Esophagus (tissue), 2 donors: Measurements from ENCODE around the gene SNX2. TPM values are rescaled to one million over a fixed set of nuclear protein-coding genes. Genes with fewer than 3 reads are reported as not detected.

ENCODE experiments used
- H3K27ac ChIP-seq, 2 donors: one replicate each; pipeline ENCODE4 v1.5.1; 2013; ENCODE audit warnings: low read depth in 2 of 2, mild to moderate bottlenecking in 2 of 2, inconsistent platforms in 1 of 2, low read length in 1 of 2, moderate library complexity in 1 of 2
- H3K27me3 ChIP-seq, 2 donors: one replicate each; pipeline ENCODE4 v1.6.1; 2013; ENCODE audit warnings: low read length in 2 of 2, control low read depth in 1 of 2, mild to moderate bottlenecking in 1 of 2; ENCODE audit not compliant: insufficient read depth in 2 of 2, control insufficient read depth in 1 of 2
- H3K36me3 ChIP-seq, 2 donors: one replicate each; pipeline ENCODE4 v1.6.1; 2013; ENCODE audit warnings: low read length in 1 of 2; ENCODE audit not compliant: control insufficient read depth in 2 of 2, insufficient read depth in 2 of 2
- H3K4me1 ChIP-seq, 2 donors: one replicate each; pipeline ENCODE4 v1.6.1; 2013; ENCODE audit warnings: low read length in 1 of 2; ENCODE audit not compliant: control insufficient read depth in 2 of 2, insufficient read depth in 2 of 2
- H3K4me3 ChIP-seq, 2 donors: one replicate each; pipeline ENCODE4 v1.5.1; 2013; ENCODE audit warnings: low read length in 2 of 2, mild to moderate bottlenecking in 2 of 2, low read depth in 1 of 2, moderate library complexity in 1 of 2
- H3K9me3 ChIP-seq, 2 donors: one replicate each; pipeline ENCODE4 v1.6.1; 2013; ENCODE audit warnings: mild to moderate bottlenecking in 2 of 2, low read depth in 1 of 2, low read length in 1 of 2, moderate library complexity in 1 of 2; ENCODE audit not compliant: control insufficient read depth in 2 of 2, insufficient read depth in 1 of 2
- WGBS, 2 donors: extraction: QIAGEN DNeasy Blood & Tissue Kit; methylation state at CpG; one replicate each; pipeline ENCODE4 v1.1.7; 2013; 5-methylcytosine and 5-hydroxymethylcytosine counted together
- polyA plus RNA-seq, 2 donors: library from polyadenylated mRNA; stranded (reverse); fragments of 200-250 nt; gene quantifications; one replicate each; pipeline ENCODE4 v1.2.3, GENCODE V29; 2013
- donor health status: healthy with polysubstance abuse.
- donor health status: Bipolar disorder and iron deficiency.

The SNX2 gene
- polyA plus RNA-seq, 2 donors, result 21.6 to 34.9 TPM

DNA sequence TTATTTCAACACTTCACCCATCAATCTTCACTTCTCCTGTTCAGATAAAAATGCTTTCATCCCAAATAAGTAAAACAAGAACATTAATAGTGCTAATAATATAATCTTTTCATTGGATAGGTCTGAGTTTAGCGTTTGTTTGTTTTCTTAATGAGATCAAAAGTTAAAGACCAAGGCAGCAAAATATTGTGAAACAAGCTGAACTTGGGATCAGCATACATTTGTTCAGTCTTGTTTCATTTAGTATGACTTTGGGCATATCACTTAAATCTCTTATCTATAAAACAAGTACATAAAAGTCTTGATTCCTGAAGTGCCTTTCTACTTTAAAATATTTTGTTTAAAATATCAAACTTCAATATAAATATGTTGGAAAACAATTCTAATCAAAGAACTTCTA lies 57.1 kb downstream of the SNX2 start:
- H3K36me3 ChIP-seq, result no peaks in the 10 kb centered on the region
- no peak overlapping the region for H3K4me3 ChIP-seq
- no peaks in the 10 kb centered on the region for H3K9me3 ChIP-seq
- 52 to 60% methylated on average over 1 of the region's 1 CpG for WGBS, 2 donors
- no peak overlapping the region for H3K27ac ChIP-seq
- no peaks in the 10 kb centered on the region for H3K4me1 ChIP-seq
- H3K27me3 ChIP-seq, result no peaks in the 10 kb centered on the region

DNA sequence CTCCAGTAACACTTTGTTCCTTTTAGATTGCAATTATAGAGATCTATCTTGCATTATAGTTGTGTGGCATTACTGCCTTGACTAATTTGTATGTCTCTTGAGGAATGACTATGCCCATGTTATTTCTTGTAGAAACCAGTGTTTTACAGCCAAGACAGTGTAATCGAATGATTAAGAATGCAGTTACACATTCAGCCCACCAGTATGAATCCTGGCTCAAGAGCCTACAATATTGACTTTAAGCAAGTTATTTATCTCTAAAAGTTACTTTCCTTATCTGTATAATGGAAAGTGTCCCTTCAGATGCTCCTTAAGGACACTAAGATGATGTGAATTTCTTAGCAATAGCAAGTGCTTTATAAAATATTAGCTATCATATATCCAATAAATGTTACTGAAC lies 60.8 kb downstream of the SNX2 start:
- H3K27ac ChIP-seq, result no peak overlapping the region
- H3K4me1 ChIP-seq, result no peaks in the 10 kb centered on the region
- WGBS, 2 donors, result 88 to 90% methylated on average over 1 of the region's 1 CpG
- no peaks in the 10 kb centered on the region for H3K27me3 ChIP-seq
- no peaks in the 10 kb centered on the region for H3K36me3 ChIP-seq
- H3K4me3 ChIP-seq, result no peak overlapping the region
- no peaks in the 10 kb centered on the region for H3K9me3 ChIP-seq

DNA sequence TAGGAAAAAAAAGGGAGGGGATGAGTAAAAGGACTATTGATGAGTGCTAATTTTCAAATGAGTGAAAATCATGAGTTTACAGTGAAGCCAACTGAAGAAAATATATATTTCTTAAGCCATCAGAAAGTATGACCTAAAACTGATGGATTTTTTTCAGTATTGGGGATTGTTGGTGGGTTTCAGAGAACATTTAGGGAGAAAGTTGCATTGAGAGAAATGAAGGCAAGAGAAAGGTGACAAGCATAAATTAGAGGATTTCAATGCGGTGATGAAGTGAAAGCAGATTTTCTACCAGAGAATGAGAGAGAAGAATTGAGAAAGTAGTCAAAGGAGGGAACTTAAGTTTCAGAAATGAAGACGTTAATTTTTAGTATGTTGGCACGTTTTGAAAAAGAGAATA lies 62.1 kb downstream of the SNX2 start:
- no peaks in the 10 kb centered on the region for H3K9me3 ChIP-seq
- no peak overlapping the region for H3K4me3 ChIP-seq
- 87 to 90% methylated on average over 3 of the region's 3 CpGs for WGBS, 2 donors
- H3K27ac ChIP-seq, result no peak overlapping the region
- peaks cover 0 to 2% of the 10 kb centered on the region in 2 donors for H3K4me1 ChIP-seq
- H3K36me3 ChIP-seq, result no peaks in the 10 kb centered on the region
- no peaks in the 10 kb centered on the region for H3K27me3 ChIP-seq

DNA sequence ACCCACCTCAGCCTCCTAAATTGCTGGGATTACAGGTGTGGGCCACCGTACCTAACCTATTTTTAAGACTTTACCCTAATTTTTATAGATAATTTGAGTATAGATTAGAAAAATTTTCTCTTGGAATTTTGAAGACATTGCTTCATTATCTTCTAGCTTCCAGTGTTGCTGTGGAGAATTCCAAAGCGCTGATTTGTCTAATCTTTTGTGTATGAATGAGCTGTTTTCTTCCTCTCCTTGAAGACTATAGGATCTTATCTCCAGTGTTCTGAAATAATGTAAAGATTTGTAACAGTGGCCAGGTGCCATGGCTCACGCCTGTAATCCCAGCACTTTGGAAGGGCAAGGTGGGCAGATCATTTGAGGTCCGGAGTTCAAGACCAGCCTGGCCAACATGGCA lies 64.9 kb downstream of the SNX2 start:
- peaks cover 0 to 5% of the 10 kb centered on the region in 2 donors for H3K4me1 ChIP-seq
- WGBS, 2 donors, result 94 to 98% methylated on average over 4 of the region's 4 CpGs
- no peaks in the 10 kb centered on the region for H3K36me3 ChIP-seq
- no peaks in the 10 kb centered on the region for H3K9me3 ChIP-seq
- no peaks in the 10 kb centered on the region for H3K27me3 ChIP-seq
- H3K4me3 ChIP-seq, result no peak overlapping the region
- no peak overlapping the region for H3K27ac ChIP-seq

DNA sequence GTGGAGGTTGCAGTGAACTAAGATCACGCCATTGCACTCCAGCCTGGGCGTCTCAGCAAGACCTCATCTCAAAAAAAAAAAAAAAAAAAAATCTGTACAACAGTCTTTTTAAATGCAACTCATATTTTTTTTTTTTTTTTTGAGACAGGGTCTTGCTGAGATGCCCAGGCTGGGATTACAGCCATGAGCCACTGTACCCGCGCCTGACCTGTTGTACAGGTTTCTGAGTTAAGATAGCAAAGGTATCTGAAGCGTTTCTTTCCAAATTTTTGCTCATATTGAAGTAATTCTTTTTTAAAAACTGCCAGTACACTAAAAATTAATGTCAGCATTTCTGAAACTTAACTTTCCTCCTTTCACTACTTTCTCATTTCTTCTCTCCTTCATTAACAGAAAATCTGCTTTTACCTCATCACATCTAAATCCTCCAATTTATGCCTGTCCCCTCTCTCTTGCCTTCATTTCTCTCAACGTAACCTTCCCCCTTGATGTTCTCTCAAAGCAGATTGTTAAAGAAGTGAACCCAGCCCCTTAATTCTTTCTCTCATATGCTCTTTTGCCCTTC lies 67.2 kb downstream of the SNX2 start:
- H3K4me1 ChIP-seq, result peaks cover 0 to 5% of the 10 kb centered on the region in 2 donors
- H3K27me3 ChIP-seq, result no peaks in the 10 kb centered on the region
- WGBS, 2 donors, result 91 to 92% methylated on average over 6 of the region's 6 CpGs
- no peak overlapping the region for H3K4me3 ChIP-seq
- no peaks in the 10 kb centered on the region for H3K36me3 ChIP-seq
- H3K9me3 ChIP-seq, result no peaks in the 10 kb centered on the region
- H3K27ac ChIP-seq, result peak overlapping the region in 1 of 2 donors; percentile 15

DNA sequence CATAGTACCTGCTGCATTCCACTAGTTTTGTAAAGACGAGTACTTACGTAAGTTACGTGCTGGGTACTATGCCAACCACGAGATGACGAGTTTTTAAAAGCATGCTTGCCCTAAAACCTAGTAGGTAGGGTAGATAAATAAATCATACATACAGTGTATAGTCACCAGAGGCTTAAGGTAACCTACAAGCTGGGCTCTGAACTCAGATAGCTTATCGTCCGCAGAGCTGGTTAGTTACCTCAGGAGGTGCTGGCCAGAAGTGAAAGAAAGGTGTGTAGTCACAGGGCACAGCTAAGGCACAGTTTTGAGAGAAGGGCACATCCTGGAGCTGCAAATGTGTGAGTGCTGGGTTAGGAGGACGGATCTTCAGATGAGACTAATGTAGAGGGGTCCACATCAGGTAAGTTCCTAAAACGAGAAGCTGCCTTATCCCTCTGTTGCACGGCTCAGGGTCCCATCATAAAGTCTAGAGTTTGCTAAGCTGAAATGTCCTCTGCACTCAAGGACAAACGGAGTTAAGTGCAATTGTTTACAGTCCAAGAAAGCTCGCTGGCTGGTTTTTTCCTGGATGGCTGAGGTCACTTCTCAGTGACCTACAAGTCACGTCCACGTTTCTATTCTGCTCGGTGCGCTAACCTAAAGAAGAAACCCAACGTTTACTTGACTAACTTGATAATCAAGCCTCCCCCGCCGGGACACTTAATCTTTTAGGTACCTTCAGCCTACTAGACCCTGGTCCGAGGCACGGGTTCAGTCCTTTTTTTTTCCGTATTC lies 69.4 kb downstream of the SNX2 start:
- Histone ChIP-seq H3K9me3 (no peaks in the 10 kb centered on the region), H3K27ac (peak overlapping the region; percentile 93 to 94), H3K4me3 (peak overlapping the region; percentile 66 to 84), H3K4me1 (peaks cover 0 to 6% of the 10 kb centered on the region in 2 donors), H3K27me3 (no peaks in the 10 kb centered on the region), H3K36me3 (no peaks in the 10 kb centered on the region)
- 25 to 29% methylated on average over 22 of the region's 22 CpGs for WGBS, 2 donors

DNA sequence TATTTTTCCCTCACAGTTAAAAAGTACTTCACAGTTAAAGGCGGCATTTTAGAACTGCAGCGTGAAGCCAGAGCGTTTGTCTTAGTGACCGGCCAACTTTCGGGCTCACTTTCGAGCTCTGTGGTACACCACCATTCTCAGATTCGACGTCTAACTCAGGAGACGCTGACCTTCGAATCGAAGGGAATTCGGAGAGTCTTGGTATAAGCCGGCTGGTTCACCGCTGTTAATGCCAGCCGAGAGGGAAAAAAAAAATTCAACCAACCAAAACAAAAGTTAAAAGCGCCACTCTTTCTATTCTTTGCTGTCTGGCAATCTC lies 70.0 kb downstream of the SNX2 start:
- H3K36me3 ChIP-seq, result no peaks in the 10 kb centered on the region
- peak overlapping the region; percentile 66 to 84 for H3K4me3 ChIP-seq
- H3K27ac ChIP-seq, result peak overlapping the region; percentile 93 to 94
- H3K27me3 ChIP-seq, result no peaks in the 10 kb centered on the region
- H3K4me1 ChIP-seq, result peaks cover 0 to 6% of the 10 kb centered on the region in 2 donors
- no peaks in the 10 kb centered on the region for H3K9me3 ChIP-seq
- WGBS, 2 donors, result 0% methylated on average over 16 of the region's 16 CpGs

DNA sequence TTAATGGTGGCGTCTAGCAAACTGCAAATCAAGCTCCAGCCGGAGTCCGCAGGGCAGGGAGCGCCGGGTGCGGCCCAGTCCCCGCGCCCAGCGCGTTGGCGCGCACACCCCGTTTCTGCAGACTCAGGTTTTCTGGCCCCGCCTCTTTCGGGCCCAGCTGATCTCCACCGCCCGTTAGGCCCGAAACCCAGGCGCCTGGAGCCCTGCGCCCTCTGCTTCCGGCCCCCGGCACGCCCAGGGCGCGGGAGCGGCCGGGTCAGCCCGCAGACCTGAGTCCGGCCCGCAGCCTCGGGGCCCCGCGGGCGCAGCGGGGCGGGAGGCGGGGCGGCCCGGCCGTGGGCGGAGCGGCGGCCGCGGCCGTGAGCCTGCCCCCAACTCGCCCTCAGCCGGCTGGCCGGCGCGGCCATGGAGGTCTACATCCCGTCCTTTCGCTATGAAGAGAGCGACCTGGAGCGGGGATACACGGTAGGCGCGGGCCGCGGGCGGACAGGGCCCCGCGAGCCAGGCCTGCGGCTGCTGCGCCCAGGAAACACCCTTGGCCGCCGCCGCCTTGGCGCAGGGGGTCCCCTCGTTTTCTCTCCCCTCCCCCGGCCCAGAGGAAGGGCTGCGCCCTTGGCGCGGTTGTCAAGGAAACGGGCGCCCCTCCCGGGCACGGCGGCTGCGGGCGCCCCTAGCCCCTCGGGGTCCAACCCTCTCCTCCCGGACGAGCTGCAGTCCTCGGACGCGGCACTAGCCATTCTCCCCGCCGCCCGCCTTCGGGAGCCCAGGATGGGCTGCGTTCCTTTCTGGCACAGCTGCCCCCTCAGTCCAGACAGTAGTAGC lies 70.6 kb downstream of the SNX2 start, which contains the start of gene SNX24:
Gene SNX24, plus strand, starts transcription at position 385 of the 822 bp plus-strand sequence. Its CDS starts 21 bp downstream, at position 406.
- H3K4me1 ChIP-seq, result peaks cover 0 to 6% of the 10 kb centered on the region in 2 donors

DNA sequence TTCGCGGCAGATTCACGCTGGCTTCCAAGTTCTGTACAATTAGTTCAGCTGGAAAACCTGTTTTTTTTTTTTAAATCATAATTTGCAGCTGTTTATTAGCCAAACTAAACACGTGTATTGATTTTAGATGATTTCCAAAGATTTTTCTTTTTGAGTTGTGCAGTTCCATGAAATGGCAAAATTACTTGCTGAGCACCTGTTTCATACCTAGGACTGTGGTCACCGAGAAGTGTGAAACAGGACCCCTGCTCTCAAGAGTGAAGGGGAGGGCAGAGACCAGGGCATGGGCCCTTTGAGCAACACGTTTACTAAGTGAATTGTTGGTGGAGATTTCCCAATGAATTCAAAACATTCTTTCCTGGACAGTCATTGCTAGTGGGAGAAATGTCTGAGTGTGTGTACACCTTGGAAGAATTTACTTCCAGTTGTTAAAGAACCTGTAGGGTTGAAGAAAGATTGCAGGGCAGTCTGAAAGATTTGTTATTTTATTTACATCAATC lies 71.2 kb downstream of the SNX2 start:
- H3K27me3 ChIP-seq, result no peaks in the 10 kb centered on the region
- H3K4me1 ChIP-seq, result peaks cover 0 to 6% of the 10 kb centered on the region in 2 donors
- peak overlapping the region; percentile 93 to 94 for H3K27ac ChIP-seq
- no peaks in the 10 kb centered on the region for H3K9me3 ChIP-seq
- H3K36me3 ChIP-seq, result no peaks in the 10 kb centered on the region
- WGBS, 2 donors, result 3% methylated on average over 6 of the region's 6 CpGs
- H3K4me3 ChIP-seq, result peak overlapping the region; percentile 66 to 84

More for the DNA sequence above, 70.6 kb downstream of the SNX2 start, which contains the start of gene SNX24:
- no peaks in the 10 kb centered on the region for H3K36me3 ChIP-seq
- H3K9me3 ChIP-seq, result no peaks in the 10 kb centered on the region
- H3K27ac ChIP-seq, result peak within 1 kb of the TSS; percentile 93 to 94
- H3K4me3 ChIP-seq, result peak within 1 kb of the TSS; percentile 66 to 84
- 0 to 1% methylated on average over 85 to 92 of the region's 92 CpGs for whole genome bisulfite sequencing, 2 donors
- H3K27me3 ChIP-seq, result no peaks in the 10 kb centered on the region
